Activated T-helper 9 cell treated with anti-CD3 and anti-CD28 coated beads, Interleukin-2, amount 50 U/mL, for 16 hours (primary cell): ENCODE measurements around the gene CRYAA.
"Not testable (repeated sequence)": the region's sequence is repeated elsewhere in the genome, so short reads cannot be mapped to it uniquely, and the experiment has no call there.

Experiments
- DNase-seq: peaks from one replicate; pipeline ENCODE4 v3.0.0-alpha.2; 2020; ENCODE audit warnings: low read depth

CRYAA gene, protein sequence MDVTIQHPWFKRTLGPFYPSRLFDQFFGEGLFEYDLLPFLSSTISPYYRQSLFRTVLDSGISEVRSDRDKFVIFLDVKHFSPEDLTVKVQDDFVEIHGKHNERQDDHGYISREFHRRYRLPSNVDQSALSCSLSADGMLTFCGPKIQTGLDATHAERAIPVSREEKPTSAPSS

DNA sequence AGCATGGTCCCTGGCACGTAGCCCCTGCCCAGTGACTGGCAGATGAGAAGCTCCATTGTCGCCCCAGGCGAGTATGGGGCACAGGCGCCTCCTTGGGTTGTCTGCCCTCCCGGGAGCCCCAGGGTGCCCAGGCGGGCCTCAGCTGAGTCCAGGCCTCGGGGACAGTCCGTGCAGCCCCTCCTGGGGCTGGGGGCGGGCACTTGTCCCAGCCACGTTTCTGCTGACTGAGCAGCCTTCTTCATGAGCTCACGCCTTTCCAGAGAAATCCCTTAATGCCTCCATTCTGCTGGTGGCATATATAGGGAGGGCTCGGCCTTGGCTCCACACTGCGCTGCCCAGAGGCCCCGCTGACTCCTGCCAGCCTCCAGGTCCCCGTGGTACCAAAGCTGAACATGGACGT is at the start of gene CRYAA:
Gene CRYAA (plus strand): TSS at position 301 of the 400 bp plus-strand sequence. CDS start 92 bp downstream, at position 393.
- not testable (repeated sequence) for DNase-seq

DNA sequence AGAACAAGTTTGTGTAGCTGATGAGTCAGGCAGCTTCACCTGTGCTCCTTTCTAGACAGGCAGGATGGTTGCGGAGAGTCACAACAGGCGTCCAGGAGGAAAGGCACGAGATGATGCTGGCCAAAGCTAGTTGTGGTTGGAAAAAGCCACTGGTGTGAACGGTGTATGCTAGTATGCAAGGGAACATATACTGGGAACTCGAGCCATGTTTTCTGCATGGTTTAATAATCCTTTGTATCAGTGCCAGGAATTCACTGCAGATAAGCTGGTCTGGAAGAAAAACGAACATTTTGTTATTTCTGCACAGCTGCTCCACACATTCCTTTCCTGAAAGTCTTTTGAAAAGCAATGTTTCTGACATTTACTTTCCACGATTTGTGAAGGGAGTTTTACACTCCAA is 38.7 kb upstream of the CRYAA start:
- DNase-seq, result not testable (repeated sequence)

DNA sequence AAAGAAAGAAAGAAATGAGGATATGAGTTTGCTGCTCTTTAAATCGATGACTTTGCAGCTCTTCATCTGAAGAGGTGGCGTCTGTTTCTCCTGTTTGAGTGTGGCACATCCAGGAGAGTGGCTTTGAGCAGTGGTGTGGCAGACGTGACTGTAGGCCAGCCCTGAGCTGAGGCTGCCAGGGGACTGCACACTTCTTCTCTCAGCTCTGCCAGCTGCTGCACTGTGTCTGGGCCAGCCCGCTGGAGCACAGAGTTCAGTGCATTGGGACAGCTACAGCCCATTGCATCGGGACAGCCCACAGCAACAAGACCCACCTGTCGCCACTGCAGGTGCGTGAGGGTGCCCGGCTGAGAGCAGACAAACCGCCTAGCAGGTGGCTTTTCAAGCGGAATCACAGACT is 34.3 kb upstream of the CRYAA start:
- not testable (repeated sequence) for DNase-seq

DNA sequence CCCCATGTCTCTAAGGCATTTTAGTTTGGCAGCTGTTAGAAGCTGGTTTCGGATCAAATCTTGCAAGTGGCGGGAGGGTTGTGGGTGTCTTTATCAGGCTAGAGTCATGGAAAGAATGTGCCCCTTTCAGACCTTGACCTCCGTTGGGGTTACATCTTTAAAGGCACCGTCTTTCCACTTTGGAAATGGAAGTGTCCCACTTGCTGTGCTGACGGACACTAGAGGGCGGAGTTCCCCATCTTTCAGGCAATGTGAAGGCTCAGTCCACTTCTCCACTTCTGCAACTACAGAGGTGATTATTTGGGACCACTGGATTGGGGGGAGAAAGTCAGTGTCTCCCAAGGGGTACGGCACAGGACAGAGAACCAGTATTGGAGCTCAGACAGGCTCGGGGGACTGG is 29.9 kb upstream of the CRYAA start:
- not testable (repeated sequence) for DNase-seq

DNA sequence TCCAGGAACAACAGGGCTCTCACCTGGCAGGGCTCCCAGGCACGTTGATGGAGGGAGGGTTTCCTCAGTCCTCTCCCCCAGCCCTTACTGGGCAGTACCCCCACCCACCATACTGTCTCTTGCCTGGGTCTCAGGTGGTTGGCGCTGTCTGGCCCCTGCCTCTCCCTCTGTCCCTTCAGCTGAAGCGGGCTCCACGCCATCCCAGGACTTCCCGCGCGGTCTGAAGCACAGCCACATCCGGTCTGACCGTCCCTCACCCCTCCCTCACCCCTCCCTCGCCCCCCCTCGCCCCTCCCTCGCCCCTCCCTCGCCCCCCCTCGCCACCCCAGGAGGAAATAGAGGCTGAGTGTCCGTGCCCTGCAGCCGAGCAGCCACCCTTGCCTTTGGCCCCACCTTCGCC is 27.4 kb upstream of the CRYAA start:
- not testable (repeated sequence) for DNase-seq

DNA sequence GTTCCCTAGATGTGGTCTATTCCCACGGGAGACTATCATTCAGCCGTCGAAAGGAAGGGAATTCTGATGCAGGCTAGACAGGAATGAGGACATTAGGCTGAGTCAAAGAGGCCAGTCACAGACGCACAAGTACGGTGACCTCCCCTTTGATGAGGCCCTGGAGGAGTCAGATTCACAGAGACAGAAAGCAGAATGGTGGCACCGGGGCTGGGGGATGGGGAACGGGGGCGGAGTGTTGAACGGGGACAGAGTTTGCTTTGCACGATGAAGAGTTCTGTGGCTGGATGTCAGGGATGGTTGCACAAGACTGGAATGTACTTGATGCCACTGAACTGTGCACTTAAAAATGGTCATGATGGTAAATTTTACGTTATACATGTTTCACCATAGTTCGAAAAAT is 22.2 kb upstream of the CRYAA start:
- DNase-seq, result not testable (repeated sequence)

DNA sequence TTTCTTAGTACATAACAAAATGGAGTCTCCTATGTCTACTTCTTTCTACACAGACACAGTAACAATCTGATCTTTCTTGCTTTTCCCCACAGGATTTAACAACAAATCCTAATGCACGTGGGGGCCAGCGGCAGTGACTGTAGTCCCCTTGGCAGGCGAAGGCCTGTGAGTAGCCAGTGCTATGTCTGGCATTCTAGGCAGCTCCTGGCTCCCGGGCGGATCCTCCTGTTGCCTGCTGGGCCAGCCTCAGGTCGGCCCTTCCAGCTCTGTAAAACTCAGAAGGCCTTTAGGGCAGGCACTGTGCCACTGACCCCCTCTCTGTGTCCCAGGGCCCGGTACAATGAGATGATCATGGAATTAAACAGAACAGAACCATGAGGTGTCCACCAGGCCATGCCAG is 20.8 kb upstream of the CRYAA start:
- DNase-seq, result not testable (repeated sequence)

DNA sequence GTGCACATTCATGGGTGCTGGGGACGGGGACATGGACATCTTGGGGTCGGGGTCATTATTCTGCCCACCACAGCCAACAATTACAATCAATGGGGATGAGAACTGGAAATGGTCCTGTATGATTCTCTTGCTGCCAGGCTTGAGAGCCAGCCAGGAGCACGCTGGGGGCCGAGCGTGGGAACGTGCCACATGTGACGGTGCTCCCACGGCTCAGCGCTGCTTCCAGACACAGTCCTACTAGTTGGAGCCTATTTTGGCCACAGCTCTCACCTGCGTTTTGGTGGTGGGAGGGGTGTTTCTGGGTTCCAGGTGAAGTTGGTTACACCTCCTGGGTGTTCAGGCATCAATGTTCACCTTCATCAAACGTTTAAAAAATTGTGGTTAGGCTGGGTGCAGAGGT is 19.5 kb upstream of the CRYAA start:
- DNase-seq, result not testable (repeated sequence)

DNA sequence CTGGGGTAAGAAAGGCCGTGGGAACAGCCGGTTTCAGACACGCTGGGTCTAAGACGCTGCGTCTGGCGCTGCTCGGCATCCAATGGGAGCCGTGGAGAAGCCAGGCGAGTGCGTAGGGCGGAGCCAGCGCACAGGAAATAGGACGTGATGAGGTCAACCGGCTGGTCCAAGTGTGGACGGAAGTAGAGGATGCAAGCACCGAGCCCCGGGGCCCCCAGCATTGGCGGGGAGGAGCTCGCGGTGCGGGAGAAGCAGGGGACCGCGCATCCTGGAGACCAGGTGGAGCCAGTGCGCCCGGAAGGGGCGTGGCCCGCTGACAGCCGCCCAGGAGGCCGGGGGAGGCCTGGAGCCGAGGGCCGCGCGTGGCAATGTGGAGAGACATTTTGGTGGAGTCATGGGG is 15.2 kb upstream of the CRYAA start:
- not testable (repeated sequence) for DNase-seq

DNA sequence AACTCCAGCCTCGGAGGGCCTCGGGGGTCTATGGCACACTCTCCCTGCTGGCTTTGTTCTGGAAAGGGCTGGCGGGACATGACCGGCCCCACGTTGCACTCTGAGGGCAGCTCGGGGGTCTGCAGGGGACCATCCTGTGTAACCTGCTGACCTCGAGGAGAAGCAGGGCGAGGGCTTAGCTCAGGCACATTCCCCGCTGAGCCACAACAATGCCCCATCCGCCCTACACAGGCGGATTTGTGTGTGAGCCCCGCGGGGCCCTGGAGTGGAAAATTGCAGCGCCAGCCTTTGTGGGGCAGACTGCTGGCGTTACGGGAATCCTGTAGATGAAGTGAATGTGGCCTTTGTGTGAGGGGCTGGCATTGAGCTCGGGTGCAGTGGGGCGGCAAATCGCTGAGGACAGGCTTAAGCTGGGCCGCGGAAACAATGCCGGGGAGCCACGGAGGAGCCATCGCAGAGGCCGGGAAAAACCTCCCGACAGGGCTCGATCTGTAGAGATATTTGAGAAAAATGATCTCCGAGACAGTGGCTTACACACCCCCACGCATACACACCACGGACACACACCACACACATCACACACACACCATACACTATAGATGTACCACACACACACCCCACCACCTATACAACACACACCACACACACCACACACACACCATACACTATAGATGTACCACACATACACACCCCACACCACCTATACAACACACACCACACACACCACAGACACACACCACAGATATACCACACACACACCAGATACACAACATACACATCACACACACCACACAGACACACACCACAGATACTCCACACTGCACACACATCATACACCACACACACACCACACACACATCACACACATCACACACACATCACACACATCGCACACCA is 9.3 kb upstream of the CRYAA start:
- DNase-seq, result not testable (repeated sequence)

DNA sequence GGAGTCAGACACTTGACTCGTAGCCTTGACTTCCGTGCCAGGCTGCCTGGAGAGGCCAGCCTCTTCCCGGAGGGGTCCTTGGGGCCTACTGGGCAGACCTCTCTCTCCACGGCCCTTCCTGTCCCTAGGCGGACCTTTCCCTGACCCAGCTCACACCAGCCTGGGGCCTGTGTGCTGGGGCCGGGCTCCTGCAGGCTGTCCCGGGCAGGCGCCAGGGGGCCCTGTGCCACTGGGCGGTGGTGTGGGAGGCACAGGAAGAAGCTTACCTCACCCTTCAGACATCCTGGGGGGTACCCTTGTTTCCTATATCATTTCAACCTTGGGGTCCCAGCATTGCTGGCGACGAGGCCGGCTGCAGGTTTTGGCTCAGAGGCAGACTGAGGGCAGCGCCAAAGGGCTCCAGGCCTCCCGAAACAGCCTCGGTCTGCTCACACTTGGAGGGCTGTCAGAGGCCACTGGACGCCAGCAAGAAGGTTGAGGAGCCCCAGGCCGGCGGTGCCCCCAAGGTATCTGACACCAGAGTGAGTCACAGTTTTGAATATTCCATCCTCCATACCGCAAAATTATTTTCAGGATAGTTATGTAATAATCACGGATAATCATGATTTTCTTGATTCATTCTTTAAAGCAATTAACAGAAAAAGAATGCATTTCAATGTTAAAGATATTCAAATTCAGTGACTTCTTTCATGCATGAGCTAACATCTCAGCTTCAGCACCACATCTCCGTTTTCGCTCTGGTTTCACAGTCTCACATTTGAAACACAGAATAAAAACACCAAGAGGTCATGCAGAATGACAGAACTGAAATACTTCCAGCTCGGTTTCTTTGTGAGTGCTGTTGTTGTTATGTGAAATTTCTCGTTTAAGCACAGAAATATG is 6.7 kb upstream of the CRYAA start:
- not testable (repeated sequence) for DNase-seq

DNA sequence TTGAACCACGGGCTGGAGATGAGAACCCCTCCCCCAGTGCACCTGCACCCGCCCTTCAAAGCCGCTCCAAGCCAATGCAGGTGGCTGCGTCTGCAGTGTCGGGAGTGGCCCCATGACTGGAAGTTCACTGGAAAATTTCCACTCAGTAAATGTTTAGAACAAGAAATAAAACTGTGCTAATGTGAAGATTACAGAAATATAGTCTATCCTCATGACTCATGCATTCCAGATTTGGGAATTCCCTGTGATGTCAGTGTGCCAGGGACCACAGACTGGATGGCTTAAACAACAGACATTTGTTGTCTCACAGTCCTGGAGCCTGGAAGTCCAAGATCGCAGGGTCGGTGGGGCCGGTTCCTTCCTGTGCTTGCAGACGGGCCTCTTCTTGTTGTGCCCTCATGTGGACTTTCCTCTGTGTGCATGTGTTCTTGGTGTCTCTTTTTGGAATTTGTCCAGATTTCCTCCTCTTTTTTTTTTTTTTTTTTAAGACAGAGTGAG is 6.1 kb upstream of the CRYAA start:
- DNase-seq, result not testable (repeated sequence)

DNA sequence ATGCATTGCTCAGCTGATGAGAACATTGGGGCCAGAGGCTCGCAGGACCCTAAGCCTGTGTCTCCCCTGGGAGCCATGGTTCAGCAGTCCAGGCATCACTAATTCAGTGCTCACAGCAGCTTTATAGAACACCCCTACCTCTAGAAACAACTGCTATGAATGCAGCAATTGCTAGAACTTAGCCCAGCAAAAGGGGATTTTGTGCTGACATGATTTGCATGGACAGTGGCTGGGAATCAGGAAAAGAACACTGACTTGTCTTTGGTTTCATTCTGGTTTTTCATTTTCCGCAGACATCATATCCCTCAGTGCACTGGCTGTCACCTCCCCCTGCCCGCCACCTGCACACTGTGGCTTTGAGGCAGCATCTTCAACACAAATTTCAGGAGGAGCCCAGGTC is 4.0 kb upstream of the CRYAA start:
- DNase-seq, result not testable (repeated sequence)

DNA sequence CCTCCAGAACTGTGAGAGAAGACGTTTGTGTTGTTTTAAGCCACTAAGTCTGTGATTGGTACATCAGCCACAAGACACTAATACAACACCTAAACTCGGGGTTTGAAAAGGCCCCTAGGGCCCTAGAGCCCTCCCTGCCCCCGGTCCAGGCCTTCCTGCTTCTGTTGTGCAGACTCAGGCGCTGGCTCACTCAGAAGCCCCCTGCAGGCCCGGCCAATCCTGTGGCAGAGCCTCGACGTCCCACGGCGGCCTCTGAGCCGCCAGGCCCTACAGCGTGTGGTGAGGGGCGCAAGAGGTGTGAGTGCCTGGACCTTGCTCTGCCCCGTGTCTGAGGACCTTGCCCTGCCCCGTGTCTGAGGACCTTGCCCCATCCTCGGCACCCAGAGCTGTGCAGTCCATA is 3.1 kb upstream of the CRYAA start:
- DNase-seq, result not testable (repeated sequence)

DNA sequence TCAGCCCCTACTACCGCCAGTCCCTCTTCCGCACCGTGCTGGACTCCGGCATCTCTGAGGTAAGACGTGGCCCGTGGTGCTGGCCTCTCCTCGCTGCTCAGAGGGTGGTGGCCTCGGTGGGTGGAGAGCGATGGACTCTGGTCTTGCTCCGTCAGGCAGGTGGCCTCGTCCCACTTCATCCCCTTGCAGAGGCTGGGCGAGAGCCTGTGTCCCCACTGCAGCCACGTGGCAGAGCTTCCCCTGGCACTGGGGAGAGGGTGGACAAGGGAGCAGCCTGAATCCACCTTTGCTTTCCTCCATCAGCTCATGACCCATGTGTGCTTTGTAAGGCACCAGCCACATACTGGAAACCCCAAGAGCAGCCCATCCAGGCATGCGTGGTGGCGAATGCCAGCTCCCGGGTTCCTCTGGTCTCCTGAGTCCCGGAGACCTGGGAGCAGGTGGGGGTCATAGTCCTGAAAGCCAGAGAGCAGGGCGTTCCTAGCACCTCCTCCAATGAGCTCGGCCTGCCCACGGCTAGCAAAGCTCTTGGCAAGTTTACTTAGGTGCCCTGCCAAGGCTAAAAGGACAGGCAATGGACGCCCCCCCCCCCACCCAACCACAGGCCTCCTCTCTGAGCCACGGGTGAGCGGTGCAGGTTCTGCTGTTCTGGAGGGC is 550 bp downstream of the CRYAA start:
- DNase-seq, result not testable (repeated sequence)

DNA sequence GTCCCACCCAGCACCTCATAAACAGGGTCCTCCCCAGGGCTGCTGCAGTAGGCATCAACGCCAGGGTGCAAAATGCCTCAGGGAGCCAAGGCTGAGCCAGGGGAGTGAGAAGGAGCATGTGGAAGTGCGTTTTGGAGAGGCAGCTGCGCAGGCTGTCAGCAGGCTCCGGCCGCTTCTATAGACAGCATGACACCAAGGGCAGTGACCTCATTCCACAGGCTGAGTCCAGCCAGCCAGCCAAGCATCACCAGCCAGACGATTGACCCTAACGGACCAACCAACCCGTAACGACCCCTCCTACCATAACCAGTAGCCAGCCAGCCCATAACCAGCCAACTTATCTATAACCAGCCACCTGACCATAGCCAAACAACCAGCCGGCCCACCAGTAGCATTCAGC is 1.1 kb downstream of the CRYAA start:
- not testable (repeated sequence) for DNase-seq

DNA sequence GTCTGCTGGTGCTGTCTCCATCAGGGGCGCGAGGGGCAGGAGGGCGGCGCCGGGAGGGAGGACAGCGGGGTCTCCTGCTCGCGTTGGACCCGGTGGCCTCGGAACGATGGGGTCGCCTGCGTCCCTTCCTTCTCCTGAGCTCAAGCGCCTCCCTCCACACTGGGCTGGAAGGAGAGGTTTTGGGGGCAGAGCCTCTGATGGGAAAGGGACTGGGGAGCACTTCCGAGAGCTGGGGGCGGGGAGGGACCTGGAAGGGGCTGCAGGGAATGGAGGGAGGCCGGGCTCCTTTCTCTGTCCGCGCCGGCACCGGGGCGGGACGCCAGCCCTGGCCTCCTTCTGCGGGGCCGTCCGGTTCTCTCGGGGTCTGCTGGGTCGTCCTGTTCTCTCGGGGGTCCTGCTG is 4.0 kb downstream of the CRYAA start:
- not testable (repeated sequence) for DNase-seq

DNA sequence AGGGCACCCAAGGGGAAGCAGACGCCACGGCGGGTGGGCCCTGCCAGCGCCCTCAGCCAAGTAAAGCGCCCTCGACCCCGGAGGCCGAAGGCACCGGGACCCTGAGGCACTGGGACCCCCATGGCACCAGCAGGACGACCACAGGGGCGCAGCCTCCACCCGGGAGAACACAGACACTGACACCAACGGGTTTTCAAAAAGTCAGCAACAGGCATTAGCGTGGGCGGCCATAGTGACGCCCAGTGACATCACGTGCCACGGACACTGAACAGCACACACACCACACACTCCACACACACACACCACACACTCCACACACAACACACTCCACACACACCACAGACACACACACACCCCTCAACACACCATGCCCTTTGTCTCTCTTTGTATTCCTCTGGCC is 4.6 kb downstream of the CRYAA start:
- not testable (repeated sequence) for DNase-seq

DNA sequence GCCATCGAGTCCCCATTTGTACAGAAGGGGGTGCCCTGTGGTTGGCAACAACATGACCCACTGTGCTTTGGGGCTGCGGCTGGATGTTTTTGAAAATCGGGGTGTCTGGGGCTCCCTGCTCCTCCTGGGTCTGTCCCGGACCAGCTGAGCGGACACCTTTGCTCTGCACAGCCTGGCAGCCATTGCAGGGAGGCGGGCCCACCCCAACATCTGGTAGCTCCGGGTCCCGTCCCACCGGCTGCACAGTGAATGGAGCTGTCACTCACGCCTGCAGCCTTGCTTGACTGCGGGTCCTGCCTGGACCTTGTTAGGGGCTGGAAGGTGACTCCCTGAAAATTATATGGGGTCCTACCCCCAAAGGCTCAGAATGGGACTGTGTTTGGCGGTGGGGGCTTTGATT is 5.1 kb downstream of the CRYAA start:
- not testable (repeated sequence) for DNase-seq

DNA sequence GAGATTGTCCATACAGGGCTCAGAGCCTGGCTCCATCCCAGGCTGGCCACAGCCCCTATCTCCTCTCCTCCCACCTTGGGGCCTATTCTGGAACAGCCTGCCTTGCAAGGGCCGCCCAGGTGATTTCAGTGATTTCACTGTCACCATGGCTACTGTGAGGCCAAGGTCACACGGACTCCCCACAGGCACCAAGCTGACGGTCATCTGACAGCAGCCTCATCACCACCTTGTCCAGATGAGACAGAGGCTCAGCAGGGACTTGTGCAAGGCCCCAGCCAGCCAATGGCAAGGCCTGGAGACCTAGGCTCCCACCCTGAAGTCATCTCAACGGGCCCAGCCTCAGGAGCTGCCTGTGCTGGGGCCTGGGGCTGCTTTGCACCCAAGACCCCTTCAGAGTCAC is 6.2 kb downstream of the CRYAA start:
- not testable (repeated sequence) for DNase-seq

DNA sequence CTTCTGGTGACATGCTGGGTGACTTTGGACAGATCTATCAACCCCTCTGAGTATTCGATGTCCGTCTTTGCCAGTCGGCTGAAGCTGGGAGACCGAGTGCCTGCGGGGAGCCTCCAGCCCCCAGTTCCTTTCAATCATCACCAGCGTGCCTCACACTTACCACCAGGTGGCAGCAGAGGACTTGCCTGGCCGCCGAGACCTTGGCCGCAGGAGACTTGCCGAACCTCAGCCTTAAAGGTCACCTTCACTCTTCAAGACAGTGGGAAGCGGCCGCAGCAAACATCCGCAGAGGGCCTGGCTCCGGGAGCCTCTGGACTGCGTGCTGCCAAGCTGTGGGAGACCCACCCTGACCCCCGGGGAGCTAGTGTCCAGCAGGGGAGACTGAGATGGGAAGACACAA is 7.8 kb downstream of the CRYAA start:
- DNase-seq, result not testable (repeated sequence)
